Liver (tissue), 9 donors: ENCODE results near the gene TNS4. TPM values are rescaled to one million over a fixed set of nuclear protein-coding genes. Genes with fewer than 3 reads are reported as not detected.

Experiments
- DNase-seq: peaks from one replicate; pipeline ENCODE4 v3.0.0-alpha.2; 2017; ENCODE audit warnings: low spot score
- H3K27ac ChIP-seq, 2 donors: one replicate each; pipeline ENCODE4 v1.7.0; 2013; ENCODE audit warnings: inconsistent platforms in 2 of 2, low read length in 2 of 2, control low read depth in 1 of 2, low read depth in 1 of 2, mild to moderate bottlenecking in 1 of 2
- H3K27me3 ChIP-seq, 4 donors: one replicate each; pipeline versions ENCODE4 v1.6.1 to v1.7.0; 2013; ENCODE audit warnings: low read length in 3 of 4, inconsistent platforms in 1 of 4, mild to moderate bottlenecking in 1 of 4, moderate library complexity in 1 of 4; ENCODE audit not compliant: control insufficient read depth in 4 of 4, insufficient read depth in 4 of 4
- H3K36me3 ChIP-seq, 4 donors: one replicate each; pipeline versions ENCODE4 v1.6.1 to v1.7.0; 2013; ENCODE audit warnings: low read length in 3 of 4, mild to moderate bottlenecking in 3 of 4, low read depth in 1 of 4, moderate library complexity in 1 of 4; ENCODE audit not compliant: control insufficient read depth in 4 of 4, insufficient read depth in 3 of 4
- H3K4me1 ChIP-seq, 4 donors: one replicate each; pipeline versions ENCODE4 v1.6.1 to v1.7.0; 2013; ENCODE audit warnings: low read length in 3 of 4, mild to moderate bottlenecking in 3 of 4, moderate library complexity in 1 of 4; ENCODE audit not compliant: control insufficient read depth in 4 of 4, insufficient read depth in 4 of 4
- H3K4me3 ChIP-seq, 3 donors: one replicate each; pipeline versions ENCODE4 v1.6.1 to v1.7.0; 2013; ENCODE audit warnings: low read length in 3 of 3, control low read depth in 1 of 3, low read depth in 1 of 3, mild to moderate bottlenecking in 1 of 3
- H3K9ac ChIP-seq, 2 donors: one replicate each; pipeline ENCODE4 v1.7.0; 2013; ENCODE audit warnings: low read length in 2 of 2, mild to moderate bottlenecking in 2 of 2, moderate library complexity in 2 of 2, control low read depth in 1 of 2, low read depth in 1 of 2
- H3K9me3 ChIP-seq, 4 donors: one replicate each; pipeline versions ENCODE4 v1.6.1 to v1.7.0; 2013; ENCODE audit warnings: low read length in 3 of 4; ENCODE audit not compliant: control insufficient read depth in 4 of 4
- EGR1 ChIP-seq, 2 donors: IDR thresholded peaks; 2 replicates each; pipeline ENCODE4 v1.6.1; 2016 to 2018; ENCODE audit warnings: antibody characterized with exemption in 2 of 2, low read depth in 2 of 2
- FOXA1 ChIP-seq: IDR thresholded peaks from 2 replicates; pipeline ENCODE4 v1.6.1; 2016; ENCODE audit warnings: antibody characterized with exemption
- GABPA ChIP-seq, 2 donors: IDR thresholded peaks in 1 of 2; conservative IDR thresholded peaks in 1 of 2; 2 replicates each; pipeline ENCODE4 v1.6.1; 2016; ENCODE audit warnings: antibody characterized with exemption in 2 of 2, mild to moderate bottlenecking in 1 of 2, moderate library complexity in 1 of 2
- HNF4A ChIP-seq, 2 donors: conservative IDR thresholded peaks; 2 replicates each; pipeline ENCODE4 v1.6.1; 2016; ENCODE audit warnings: antibody characterized with exemption in 2 of 2, mild to moderate bottlenecking in 2 of 2
- HNF4G ChIP-seq: IDR thresholded peaks from 2 replicates; pipeline ENCODE4 v1.6.1; 2016; ENCODE audit warnings: antibody characterized with exemption
- JUND ChIP-seq, 2 donors: IDR thresholded peaks; 2 replicates each; pipeline ENCODE4 v1.6.1; 2016; ENCODE audit warnings: antibody characterized with exemption in 2 of 2
- NR2F2 ChIP-seq: IDR thresholded peaks from 2 replicates; pipeline ENCODE4 v1.6.1; 2016; ENCODE audit warnings: antibody characterized with exemption
- RAD21 ChIP-seq, 2 donors: IDR thresholded peaks; 2 replicates each; pipeline ENCODE4 v1.6.1; 2016; ENCODE audit warnings: antibody characterized with exemption in 2 of 2, mild to moderate bottlenecking in 2 of 2
- RXRA ChIP-seq, 2 donors: IDR thresholded peaks; 2 replicates each; pipeline ENCODE4 v1.6.1; 2017 to 2018; ENCODE audit warnings: antibody characterized with exemption in 2 of 2, mild to moderate bottlenecking in 1 of 2
- SP1 ChIP-seq: IDR thresholded peaks from 2 replicates; pipeline ENCODE4 v1.6.1; 2018; ENCODE audit warnings: antibody characterized with exemption, mild to moderate bottlenecking
- TAF1 ChIP-seq: conservative IDR thresholded peaks from 2 replicates; pipeline ENCODE4 v1.6.1; 2016; ENCODE audit warnings: antibody characterized with exemption, mild to moderate bottlenecking
- YY1 ChIP-seq: IDR thresholded peaks from 2 replicates; pipeline ENCODE4 v1.6.1; 2016; ENCODE audit warnings: antibody characterized with exemption, mild to moderate bottlenecking
- WGBS: extraction: QIAGEN DNeasy Blood & Tissue Kit; methylation state at CpG from one replicate; pipeline ENCODE4 v1.1.7; 2013; 5-methylcytosine and 5-hydroxymethylcytosine counted together
- polyA plus RNA-seq, 2 donors: library from polyadenylated mRNA; stranded (reverse) in 1 of 2; unstranded in 1 of 2; fragments of 200-250 nt in 1 of 2; fragments of >200 nt in 1 of 2; fragmentation: Nextera tagmentation in 1 of 2; extraction: Ambion mirVana in 1 of 2; gene quantifications; one replicate each; pipeline versions ENCODE4 v1.2.1 to v1.2.3, GENCODE V29; 2013 to 2015
- total RNA-seq, 2 donors: library from RNA; depleted of rRNA; stranded (reverse); fragments of >200 nt; gene quantifications; one replicate each; pipeline ENCODE4 v1.2.3, GENCODE V29; 2014
- TF ChIP-seq, protein P1 (sequence below): IDR thresholded peaks from 2 replicates; pipeline ENCODE4 v1.6.1; 2016; ENCODE audit warnings: antibody characterized with exemption, mild to moderate bottlenecking
- TF ChIP-seq, protein P2 (sequence below): IDR thresholded peaks from 2 replicates; pipeline ENCODE4 v1.6.1; 2016; ENCODE audit warnings: antibody characterized with exemption
- TF ChIP-seq, protein P3 (sequence below): fragments of 150-350 bp; IDR thresholded peaks from 2 replicates; pipeline ENCODE4 v1.5.1; 2017; ENCODE audit warnings: improper control_type of control experiment, low read depth, low read length; ENCODE audit not compliant: missing input control
- TF ChIP-seq, protein P4 (sequence below): IDR thresholded peaks from 2 replicates; pipeline ENCODE4 v1.6.1; 2016; ENCODE audit warnings: antibody characterized with exemption
- TF ChIP-seq, protein P5 (sequence below): IDR thresholded peaks from 2 replicates; pipeline ENCODE4 v1.6.1; 2016; ENCODE audit warnings: antibody characterized with exemption
- donor health status: healthy.
- donor health status: healthy.
- donor health status: healthy.
- donor health status: healthy.
- donor health status: healthy.

The TNS4 gene
- total and polyA plus RNA-seq, 4 donors = 0.08 TPM; not detected in 3

DNA sequence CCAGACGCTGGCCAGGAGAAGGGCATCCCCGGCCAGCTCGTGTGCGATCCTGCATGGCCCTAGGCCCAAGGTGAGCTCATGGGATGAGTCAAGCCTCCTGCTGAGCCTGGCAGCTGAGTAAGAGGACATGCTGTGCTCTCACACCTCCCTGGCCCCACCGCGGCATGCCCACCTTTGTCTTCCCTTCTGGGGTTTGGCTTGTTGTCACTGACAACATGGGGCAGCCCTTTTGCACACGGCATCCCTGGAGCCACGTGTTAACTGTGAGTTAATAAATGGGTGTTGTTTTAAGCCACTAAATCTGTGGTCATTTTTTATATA, 8.9 kb upstream of the TNS4 start:
- TF ChIP-seq GABPA (IDR thresholded peaks at IDR 0.05 in 1 of 2, conservative IDR thresholded peaks at IDR 0.05 in 1 of 2) (no peak), HNF4A (conservative IDR thresholded peaks at IDR 0.05) (no peak)
- TF ChIP-seq, protein P1, sequence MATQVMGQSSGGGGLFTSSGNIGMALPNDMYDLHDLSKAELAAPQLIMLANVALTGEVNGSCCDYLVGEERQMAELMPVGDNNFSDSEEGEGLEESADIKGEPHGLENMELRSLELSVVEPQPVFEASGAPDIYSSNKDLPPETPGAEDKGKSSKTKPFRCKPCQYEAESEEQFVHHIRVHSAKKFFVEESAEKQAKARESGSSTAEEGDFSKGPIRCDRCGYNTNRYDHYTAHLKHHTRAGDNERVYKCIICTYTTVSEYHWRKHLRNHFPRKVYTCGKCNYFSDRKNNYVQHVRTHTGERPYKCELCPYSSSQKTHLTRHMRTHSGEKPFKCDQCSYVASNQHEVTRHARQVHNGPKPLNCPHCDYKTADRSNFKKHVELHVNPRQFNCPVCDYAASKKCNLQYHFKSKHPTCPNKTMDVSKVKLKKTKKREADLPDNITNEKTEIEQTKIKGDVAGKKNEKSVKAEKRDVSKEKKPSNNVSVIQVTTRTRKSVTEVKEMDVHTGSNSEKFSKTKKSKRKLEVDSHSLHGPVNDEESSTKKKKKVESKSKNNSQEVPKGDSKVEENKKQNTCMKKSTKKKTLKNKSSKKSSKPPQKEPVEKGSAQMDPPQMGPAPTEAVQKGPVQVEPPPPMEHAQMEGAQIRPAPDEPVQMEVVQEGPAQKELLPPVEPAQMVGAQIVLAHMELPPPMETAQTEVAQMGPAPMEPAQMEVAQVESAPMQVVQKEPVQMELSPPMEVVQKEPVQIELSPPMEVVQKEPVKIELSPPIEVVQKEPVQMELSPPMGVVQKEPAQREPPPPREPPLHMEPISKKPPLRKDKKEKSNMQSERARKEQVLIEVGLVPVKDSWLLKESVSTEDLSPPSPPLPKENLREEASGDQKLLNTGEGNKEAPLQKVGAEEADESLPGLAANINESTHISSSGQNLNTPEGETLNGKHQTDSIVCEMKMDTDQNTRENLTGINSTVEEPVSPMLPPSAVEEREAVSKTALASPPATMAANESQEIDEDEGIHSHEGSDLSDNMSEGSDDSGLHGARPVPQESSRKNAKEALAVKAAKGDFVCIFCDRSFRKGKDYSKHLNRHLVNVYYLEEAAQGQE = no peak
- TF ChIP-seq, protein P2, sequence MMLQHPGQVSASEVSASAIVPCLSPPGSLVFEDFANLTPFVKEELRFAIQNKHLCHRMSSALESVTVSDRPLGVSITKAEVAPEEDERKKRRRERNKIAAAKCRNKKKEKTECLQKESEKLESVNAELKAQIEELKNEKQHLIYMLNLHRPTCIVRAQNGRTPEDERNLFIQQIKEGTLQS = no peak
- 86% methylated on average over 8 of the region's 8 CpGs for WGBS
- no peak overlapping the region for H3K4me3 ChIP-seq
- H3K9ac ChIP-seq = no peak overlapping the region
- no peak for DNase-seq
- no peak overlapping the region for H3K27ac ChIP-seq
- no peaks in the 10 kb centered on the region for H3K27me3 ChIP-seq
- H3K36me3 ChIP-seq = no peaks in the 10 kb centered on the region
- no peaks in the 10 kb centered on the region for H3K9me3 ChIP-seq
- no peaks in the 10 kb centered on the region for H3K4me1 ChIP-seq

DNA sequence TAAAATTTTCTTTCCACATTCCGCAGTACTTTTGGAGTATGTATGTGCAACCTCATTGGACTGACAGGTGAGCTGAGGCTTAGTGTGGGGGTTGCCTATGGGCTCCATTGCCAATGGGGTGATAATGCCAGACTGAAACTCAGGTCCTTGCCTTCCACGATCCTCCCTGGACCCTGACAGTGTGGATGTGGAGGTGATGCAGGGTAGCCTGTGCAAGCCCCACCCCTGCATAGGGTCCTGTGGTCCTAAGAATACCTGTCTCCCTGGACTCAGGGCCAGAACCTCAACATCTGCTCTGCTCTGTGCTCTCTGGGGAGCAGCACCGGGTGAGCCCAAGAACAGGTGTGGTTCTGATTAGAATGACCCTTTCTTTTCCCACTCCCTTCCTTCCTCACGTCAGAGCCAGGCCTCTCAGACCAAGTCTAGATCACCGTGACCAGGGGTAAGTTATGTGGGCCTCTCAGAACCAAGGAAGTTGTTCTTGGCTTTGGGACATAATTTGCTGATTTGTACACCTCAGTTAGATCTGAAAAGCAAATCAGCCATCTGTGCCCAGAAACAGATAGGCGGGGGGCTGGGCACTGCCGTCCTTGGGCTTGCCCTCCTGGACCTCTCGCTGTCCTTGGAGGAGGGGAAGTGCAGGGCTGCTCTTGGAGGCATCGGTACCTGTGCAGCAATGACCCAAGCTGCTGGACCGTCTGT, 8.4 kb upstream of the TNS4 start:
- Histone ChIP-seq H3K27ac (no peak overlapping the region), H3K4me1 (no peaks in the 10 kb centered on the region), H3K9me3 (no peaks in the 10 kb centered on the region), H3K27me3 (no peaks in the 10 kb centered on the region), H3K4me3 (no peak overlapping the region), H3K9ac (no peak overlapping the region), H3K36me3 (no peaks in the 10 kb centered on the region)
- DNase-seq = no peak
- WGBS = 93% methylated on average over 10 of the region's 10 CpGs
- TF ChIP-seq YY1 = no peak
- no peak for TF ChIP-seq GABPA (IDR thresholded peaks at IDR 0.05 in 1 of 2, conservative IDR thresholded peaks at IDR 0.05 in 1 of 2)
- no peak for TF ChIP-seq TAF1
- TF ChIP-seq, protein P2 = no peak
- TF ChIP-seq RAD21 (IDR thresholded peaks at IDR 0.05) = no peak
- no peak for TF ChIP-seq FOXA1

DNA sequence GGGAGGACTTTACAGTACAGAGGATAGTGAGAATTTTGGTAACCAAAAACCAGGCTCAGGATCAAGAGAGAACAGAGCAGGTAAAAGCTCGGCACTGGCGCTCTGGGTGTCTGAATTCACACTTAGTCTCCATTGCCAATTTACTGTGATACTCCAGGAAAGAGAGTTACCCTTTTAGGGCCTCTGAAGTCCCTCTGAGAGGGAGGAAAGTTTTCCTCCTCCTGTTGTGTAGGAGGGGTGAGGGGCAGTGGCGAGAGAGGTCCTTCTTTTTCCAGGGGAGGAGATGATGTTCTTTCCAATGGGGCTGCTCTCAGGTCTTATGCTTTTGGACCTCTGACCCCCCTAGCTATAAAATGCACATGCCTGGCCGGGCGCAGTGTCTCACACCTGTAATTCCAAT, 5.4 kb upstream of the TNS4 start:
- DNase-seq = no peak
- WGBS = 94% methylated on average over 5 of the region's 5 CpGs
- no peak overlapping the region for H3K9ac ChIP-seq

More for the DNA sequence above, 5.4 kb upstream of the TNS4 start:
- no peaks in the 10 kb centered on the region for H3K9me3 ChIP-seq
- H3K4me1 ChIP-seq = no peaks in the 10 kb centered on the region
- H3K36me3 ChIP-seq = no peaks in the 10 kb centered on the region
- TF ChIP-seq EGR1 (IDR thresholded peaks at IDR 0.05; ENCODE audit: low read depth in 2 of 2) (no peak), SP1 (no peak), FOXA1 (no peak), HNF4A (conservative IDR thresholded peaks at IDR 0.05) (no peak), YY1 (no peak), GABPA (IDR thresholded peaks at IDR 0.05 in 1 of 2, conservative IDR thresholded peaks at IDR 0.05 in 1 of 2) (no peak), HNF4G (no peak), NR2F2 (no peak), JUND (IDR thresholded peaks at IDR 0.05) (no peak), RAD21 (IDR thresholded peaks at IDR 0.05) (no peak), RXRA (IDR thresholded peaks at IDR 0.05) (no peak)
- TF ChIP-seq, protein P3, sequence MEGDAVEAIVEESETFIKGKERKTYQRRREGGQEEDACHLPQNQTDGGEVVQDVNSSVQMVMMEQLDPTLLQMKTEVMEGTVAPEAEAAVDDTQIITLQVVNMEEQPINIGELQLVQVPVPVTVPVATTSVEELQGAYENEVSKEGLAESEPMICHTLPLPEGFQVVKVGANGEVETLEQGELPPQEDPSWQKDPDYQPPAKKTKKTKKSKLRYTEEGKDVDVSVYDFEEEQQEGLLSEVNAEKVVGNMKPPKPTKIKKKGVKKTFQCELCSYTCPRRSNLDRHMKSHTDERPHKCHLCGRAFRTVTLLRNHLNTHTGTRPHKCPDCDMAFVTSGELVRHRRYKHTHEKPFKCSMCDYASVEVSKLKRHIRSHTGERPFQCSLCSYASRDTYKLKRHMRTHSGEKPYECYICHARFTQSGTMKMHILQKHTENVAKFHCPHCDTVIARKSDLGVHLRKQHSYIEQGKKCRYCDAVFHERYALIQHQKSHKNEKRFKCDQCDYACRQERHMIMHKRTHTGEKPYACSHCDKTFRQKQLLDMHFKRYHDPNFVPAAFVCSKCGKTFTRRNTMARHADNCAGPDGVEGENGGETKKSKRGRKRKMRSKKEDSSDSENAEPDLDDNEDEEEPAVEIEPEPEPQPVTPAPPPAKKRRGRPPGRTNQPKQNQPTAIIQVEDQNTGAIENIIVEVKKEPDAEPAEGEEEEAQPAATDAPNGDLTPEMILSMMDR = no peak
- TF ChIP-seq, protein P4, sequence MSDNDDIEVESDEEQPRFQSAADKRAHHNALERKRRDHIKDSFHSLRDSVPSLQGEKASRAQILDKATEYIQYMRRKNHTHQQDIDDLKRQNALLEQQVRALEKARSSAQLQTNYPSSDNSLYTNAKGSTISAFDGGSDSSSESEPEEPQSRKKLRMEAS = no peak
- TF ChIP-seq, protein P2 = no peak
- TF ChIP-seq, protein P5, sequence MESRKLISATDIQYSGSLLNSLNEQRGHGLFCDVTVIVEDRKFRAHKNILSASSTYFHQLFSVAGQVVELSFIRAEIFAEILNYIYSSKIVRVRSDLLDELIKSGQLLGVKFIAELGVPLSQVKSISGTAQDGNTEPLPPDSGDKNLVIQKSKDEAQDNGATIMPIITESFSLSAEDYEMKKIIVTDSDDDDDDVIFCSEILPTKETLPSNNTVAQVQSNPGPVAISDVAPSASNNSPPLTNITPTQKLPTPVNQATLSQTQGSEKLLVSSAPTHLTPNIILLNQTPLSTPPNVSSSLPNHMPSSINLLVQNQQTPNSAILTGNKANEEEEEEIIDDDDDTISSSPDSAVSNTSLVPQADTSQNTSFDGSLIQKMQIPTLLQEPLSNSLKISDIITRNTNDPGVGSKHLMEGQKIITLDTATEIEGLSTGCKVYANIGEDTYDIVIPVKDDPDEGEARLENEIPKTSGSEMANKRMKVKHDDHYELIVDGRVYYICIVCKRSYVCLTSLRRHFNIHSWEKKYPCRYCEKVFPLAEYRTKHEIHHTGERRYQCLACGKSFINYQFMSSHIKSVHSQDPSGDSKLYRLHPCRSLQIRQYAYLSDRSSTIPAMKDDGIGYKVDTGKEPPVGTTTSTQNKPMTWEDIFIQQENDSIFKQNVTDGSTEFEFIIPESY = no peak
- no peak overlapping the region for H3K4me3 ChIP-seq
- no peak overlapping the region for H3K27ac ChIP-seq
- no peaks in the 10 kb centered on the region for H3K27me3 ChIP-seq
